T-helper 22 cell (primary cell): Measurements from ENCODE around the gene CCDC13.

Experiments
- DNase-seq: peaks from one replicate; pipeline ENCODE4 v3.0.0-alpha.2; 2020; ENCODE audit warnings: low read depth

Gene CCDC13

GRCh38 chr3:42752441-42752840, 20.6 kb downstream of the CCDC13 start:
- no peak for DNase-seq

- no peak for DNase-seq
These were observed 21.4 kb downstream of the CCDC13 start for GRCh38 chr3:42751609-42752008.

- DNase-seq = no peak
These were observed 22.2 kb downstream of the CCDC13 start for GRCh38 chr3:42750834-42751233.

- no peak for DNase-seq
These were observed 23.3 kb downstream of the CCDC13 start for GRCh38 chr3:42749753-42750231.

GRCh38 chr3:42749025-42749752, 23.9 kb downstream of the CCDC13 start:
- no peak for DNase-seq

- no peak for DNase-seq
These were observed 25.5 kb downstream of the CCDC13 start for GRCh38 chr3:42747581-42747980.

GRCh38 chr3:42746455-42747450, 26.3 kb downstream of the CCDC13 start:
- DNase-seq = no peak

GRCh38 chr3:42745776-42746454, 27.1 kb downstream of the CCDC13 start:
- DNase-seq = no peak

GRCh38 chr3:42745291-42745745, 27.7 kb downstream of the CCDC13 start:
- DNase-seq = no peak

- no peak for DNase-seq
These were observed 29.7 kb downstream of the CCDC13 start for GRCh38 chr3:42743204-42743995.

GRCh38 chr3:42742688-42743087, 30.4 kb downstream of the CCDC13 start:
- no peak for DNase-seq

- no peak for DNase-seq
These were observed 30.8 kb downstream of the CCDC13 start for GRCh38 chr3:42742259-42742658.

GRCh38 chr3:42741796-42742195, 31.3 kb downstream of the CCDC13 start:
- DNase-seq = no peak

- no peak for DNase-seq
These were observed 33.5 kb downstream of the CCDC13 start for GRCh38 chr3:42739401-42740158.

GRCh38 chr3:42736531-42736930, 36.5 kb downstream of the CCDC13 start:
- no peak for DNase-seq

GRCh38 chr3:42736081-42736480, 37.0 kb downstream of the CCDC13 start:
- no peak for DNase-seq

- no peak for DNase-seq
These were observed 37.4 kb downstream of the CCDC13 start for GRCh38 chr3:42735615-42736014.

GRCh38 chr3:42735019-42735418, 38.0 kb downstream of the CCDC13 start:
- no peak for DNase-seq

GRCh38 chr3:42734263-42734860, 38.7 kb downstream of the CCDC13 start:
- DNase-seq = no peak
